HepG2 (cell line): ENCODE data around the gene ANKRD2. TPM values are rescaled to one million over a fixed set of nuclear protein-coding genes. Genes with fewer than 3 reads are reported as not detected.

ENCODE experiments used
- ATAC-seq: fragments of 200-7000 bp; cut with Tn5 transposase; 3 replicates; pipeline ENCODE4 v1.9.1; 2020; ENCODE audit warnings: mild to moderate bottlenecking, moderate library complexity
- BruUV-seq: library from RNA; stranded (reverse); fragments of 400-500 nt; replicated peaks from 2 replicates; lab custom pipeline; 2021; lab: Mats Ljungman, UMichigan
- CTCF ChIA-PET: fragments of 300-600 bp; formaldehyde crosslinking; extraction: SDS; loops from one replicate; lab custom pipeline; 2021; ENCODE audit warnings: low total read pairs, inconsistent platforms, low intra/inter-chr PET ratio; lab: Yijun Ruan, JAX
- POLR2A ChIA-PET: fragments of 350-600 bp; sonication (Branson Sonifier 250); formaldehyde crosslinking; loops from one replicate; lab custom pipeline; 2020; ENCODE audit warnings: antibody characterized with exemption, inconsistent platforms; lab: Yijun Ruan, JAX
- DNase-seq: peaks from one replicate; pipeline ENCODE4 v3.0.0-alpha.2; 2015; ENCODE audit warnings: low spot score
- FAIRE-seq: peaks from 3 replicates; lab custom pipeline; 2011; peaks lifted over from hg19 to GRCh38; lab: Jason Lieb, UNC
- H2AFZ ChIP-seq: one replicate; pipeline ENCODE4 v1.6.1; 2011; ENCODE audit warnings: low read length, inconsistent platforms
- H3K27ac ChIP-seq: fragments of 300-600 bp; 3 replicates; pipeline ENCODE4 v1.8.0; 2011; ENCODE audit warnings: mixed run types, mild to moderate bottlenecking, mixed read lengths, low read length, inconsistent platforms; ENCODE audit not compliant: insufficient read depth; ENCODE audit errors: extremely low read length
- H3K27me3 ChIP-seq, 2 experiments: fragments of 200-600 bp in 1 of 2; 2 replicates in 1 of 2; 3 replicates in 1 of 2; pipeline versions ENCODE4 v1.6.0 to v1.8.0; 2011; ENCODE audit warnings: low read length in 2 of 2, mild to moderate bottlenecking in 2 of 2, moderate library complexity in 2 of 2, inconsistent platforms in 1 of 2; ENCODE audit not compliant: insufficient read depth in 2 of 2, control insufficient read depth in 1 of 2
- H3K36me3 ChIP-seq, 2 experiments: fragments of 200-600 bp in 1 of 2; replicated peaks in 1 of 2; 2 replicates in 1 of 2; 3 replicates in 1 of 2; pipeline versions ENCODE4 v1.5.1 to v1.8.0; 2011; ENCODE audit warnings: low read length in 2 of 2, inconsistent platforms in 1 of 2; ENCODE audit not compliant: insufficient read depth in 2 of 2, control insufficient read depth in 1 of 2
- H3K4me1 ChIP-seq: 2 replicates; pipeline ENCODE4 v1.5.1; 2012; ENCODE audit warnings: low read length, inconsistent platforms; ENCODE audit not compliant: insufficient read depth
- H3K4me2 ChIP-seq: 2 replicates; pipeline ENCODE4 v1.6.0; 2011; ENCODE audit warnings: low read depth, low read length, inconsistent platforms
- H3K4me3 ChIP-seq, 3 experiments: fragments of 200-600 bp in 1 of 3; sonication (generic), shearing (Covaris generic) in 1 of 3; replicated peaks in 1 of 3; 2 replicates each; pipeline ENCODE4 v1.5.1; 2011 to 2016; ENCODE audit warnings: low read length in 3 of 3, inconsistent platforms in 2 of 3, low read depth in 2 of 3, mild to moderate bottlenecking in 2 of 3, control low read depth in 1 of 3, mixed read lengths in 1 of 3; ENCODE audit not compliant: insufficient read depth in 1 of 3
- H3K79me2 ChIP-seq: one replicate; pipeline ENCODE4 v1.6.1; 2011; ENCODE audit warnings: low read length, inconsistent platforms; ENCODE audit not compliant: insufficient read depth
- H3K9ac ChIP-seq: 2 replicates; pipeline ENCODE4 v1.6.0; 2011; ENCODE audit warnings: mild to moderate bottlenecking, low read depth, low read length, inconsistent platforms; ENCODE audit not compliant: insufficient read depth
- H3K9me3 ChIP-seq: 2 replicates; pipeline ENCODE4 v1.5.1; 2012; ENCODE audit warnings: mild to moderate bottlenecking, low read length
- H4K20me1 ChIP-seq: 2 replicates; pipeline ENCODE4 v1.6.0; 2011; ENCODE audit warnings: inconsistent platforms, mild to moderate bottlenecking, low read length, moderate library complexity; ENCODE audit not compliant: insufficient read depth
- CBX1 ChIP-seq: IDR thresholded peaks from one replicate; pipeline ENCODE4 v1.6.1; 2016; ENCODE audit warnings: antibody characterized with exemption, low read depth
- GATA4 ChIP-seq: sonication (generic); IDR thresholded peaks from 2 replicates; pipeline ENCODE4 v1.6.1; 2016; ENCODE audit warnings: antibody characterized with exemption, low read depth, borderline replicate concordance
- GLI4 ChIP-seq: sonication (generic); formaldehyde crosslinking; IDR thresholded peaks from 2 replicates; pipeline ENCODE4 v1.5.1; 2020; ENCODE audit warnings: missing genetic modification reagents, mild to moderate bottlenecking, moderate library complexity, borderline replicate concordance
- JARID2 ChIP-seq: sonication (generic); formaldehyde crosslinking; IDR thresholded peaks from 2 replicates; pipeline ENCODE4 v1.8.1; 2023; ENCODE audit warnings: missing genetic modification reagents, inconsistent platforms; ENCODE audit not compliant: insufficient replicate concordance
- MLXIP ChIP-seq: sonication (generic); formaldehyde crosslinking; IDR thresholded peaks from 2 replicates; pipeline ENCODE4 v1.9.0; 2021; ENCODE audit warnings: missing genetic modification reagents, borderline replicate concordance
- NFE2L1 ChIP-seq: sonication (generic); formaldehyde crosslinking; IDR thresholded peaks from 2 replicates; pipeline ENCODE4 v1.4.0; 2020; ENCODE audit warnings: missing genetic modification reagents, mild to moderate bottlenecking, borderline replicate concordance
- RBFOX2 ChIP-seq: fragments of 200-400 bp; formaldehyde crosslinking; IDR thresholded peaks from 2 replicates; pipeline ENCODE4 v1.6.1; 2017; ENCODE audit warnings: low read depth, mild to moderate bottlenecking, low read length
- THAP11 ChIP-seq: IDR thresholded peaks from 2 replicates; pipeline ENCODE4 v1.6.1; 2016; ENCODE audit warnings: missing biosample characterization, missing genetic modification reagents
- ZBTB8A ChIP-seq: sonication (generic); formaldehyde crosslinking; IDR thresholded peaks from 2 replicates; pipeline ENCODE4 v1.4.0; 2020; ENCODE audit warnings: mild to moderate bottlenecking, low read depth, missing genetic modification reagents, borderline replicate concordance
- ZEB1 ChIP-seq: IDR thresholded peaks from 2 replicates; pipeline ENCODE4 v1.6.1; 2012; ENCODE audit warnings: mild to moderate bottlenecking, low read depth, inconsistent platforms; ENCODE audit not compliant: insufficient replicate concordance
- ZFX ChIP-seq: sonication (generic); formaldehyde crosslinking; IDR thresholded peaks from 2 replicates; pipeline ENCODE4 v1.4.0; 2020; ENCODE audit warnings: mild to moderate bottlenecking, low read depth, missing genetic modification reagents, moderate library complexity
- ZNF280B ChIP-seq: sonication (generic); formaldehyde crosslinking; IDR thresholded peaks from 2 replicates; pipeline ENCODE4 v1.5.0; 2020; ENCODE audit warnings: missing genetic modification reagents, mild to moderate bottlenecking, borderline replicate concordance
- ZNF280D ChIP-seq: sonication (generic); formaldehyde crosslinking; IDR thresholded peaks from 2 replicates; pipeline ENCODE4 v1.5.1; 2020; ENCODE audit warnings: mild to moderate bottlenecking, missing genetic modification reagents
- ZNF337 ChIP-seq: sonication (generic); formaldehyde crosslinking; IDR thresholded peaks from 2 replicates; pipeline ENCODE4 v1.5.1; 2020; ENCODE audit warnings: missing genetic modification reagents, low read depth, mild to moderate bottlenecking, borderline replicate concordance
- ZNF557 ChIP-seq: sonication (generic); formaldehyde crosslinking; IDR thresholded peaks from 2 replicates; pipeline ENCODE4 v1.4.0; 2020; ENCODE audit warnings: missing genetic modification reagents
- ZNF879 ChIP-seq: sonication (generic); formaldehyde crosslinking; IDR thresholded peaks from 2 replicates; pipeline ENCODE4 v1.8.1; 2023; ENCODE audit warnings: missing genetic modification reagents
- WGBS: methylation state at CpG from one replicate; pipeline ENCODE4 v1.1.6; 2017; ENCODE audit warnings: low lambda C conversion rate; 5-methylcytosine and 5-hydroxymethylcytosine counted together
- in situ Hi-C: cut with HindIII; loops from 2 replicates; pipeline ENCODE4 v1.10.0; 2017; ENCODE audit warnings: low pct_unique_long_range_greater_than_20kb; ENCODE audit not compliant: extremely low pct_ligation_motif_present
- intact Hi-C: fragments of 100-400 bp; cut with micrococcal nuclease; formaldehyde crosslinking; loops from one replicate; pipeline ENCODE4 v1.10.0; 2022; ENCODE audit not compliant: unreplicated experiment
- polyA plus RNA-seq, 8 experiments: library from polyadenylated mRNA; depleted of rRNA in 3 of 8; stranded (reverse) in 7 of 8; unstranded in 1 of 8; fragments of >200 nt; fragmentation: Illumina TruSeq in 4 of 8; extraction: Trizol in 4 of 8; gene quantifications; 2 replicates each; pipeline versions ENCODE4 v1.2.1 to v1.2.3, GENCODE V29; 2011 to 2016; ENCODE audit warnings: low read depth in 4 of 8, missing spikeins in 1 of 8, mixed read lengths in 1 of 8; ENCODE audit not compliant: insufficient read depth in 1 of 8
- total RNA-seq, 5 experiments: library from RNA; depleted of rRNA; stranded (reverse); fragments of >200 nt; fragmentation: Illumina TruSeq; extraction: Trizol; gene quantifications; 2 replicates each; pipeline ENCODE4 v1.2.3, GENCODE V29; 2016; ENCODE audit warnings: low read depth in 1 of 5
- TF ChIP-seq, protein P1 (sequence below): IDR thresholded peaks from 2 replicates; pipeline ENCODE4 v1.6.1; 2016; ENCODE audit warnings: missing genetic modification reagents, missing compliant biosample characterization

The ANKRD2 gene
- total and polyA plus RNA-seq, 2 of the 13 experiments (the other 11 are each of a cell fraction or from before 2014, with no cell fraction given): not detected

- H3K4me2 ChIP-seq: no peak overlapping the region
- H3K9me3 ChIP-seq: no peaks in the 10 kb centered on the region
- H3K9ac ChIP-seq: no peak overlapping the region
- H3K4me3 ChIP-seq: no peak overlapping the region
- H3K79me2 ChIP-seq: no peaks in the 10 kb centered on the region
- CTCF ChIA-PET: no interaction called here
- FAIRE-seq (no peak), DNase-seq (no peak), ATAC-seq (no peak)
- no TSS peak for BruUV-seq
- no peak overlapping the region for H2AFZ ChIP-seq
- in situ Hi-C loops (no loop called here), intact Hi-C loops (no loop called here)
- H3K27ac ChIP-seq: no peak overlapping the region
- H3K4me1 ChIP-seq: no peaks in the 10 kb centered on the region
- WGBS: 100% methylated on average over 2 of the region's 2 CpGs
- peaks cover 3 to 8% of the 10 kb centered on the region in 2 experiments; a peak in 3 of 5 replicates for H3K36me3 ChIP-seq
- no peaks in the 10 kb centered on the region for H3K27me3 ChIP-seq
- POLR2A ChIA-PET: no interaction called here
- no peaks in the 10 kb centered on the region for H4K20me1 ChIP-seq
- TF ChIP-seq, protein P1, sequence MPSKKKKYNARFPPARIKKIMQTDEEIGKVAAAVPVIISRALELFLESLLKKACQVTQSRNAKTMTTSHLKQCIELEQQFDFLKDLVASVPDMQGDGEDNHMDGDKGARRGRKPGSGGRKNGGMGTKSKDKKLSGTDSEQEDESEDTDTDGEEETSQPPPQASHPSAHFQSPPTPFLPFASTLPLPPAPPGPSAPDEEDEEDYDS (CRISPR knock-in tag): no peak
- TF ChIP-seq ZNF879 (CRISPR knock-in tag) (no peak), MLXIP (CRISPR knock-in tag) (no peak), RBFOX2 (no peak), GLI4 (CRISPR knock-in tag) (no peak), NFE2L1 (CRISPR knock-in tag) (no peak), GATA4 (no peak), CBX1 (no peak), ZNF337 (CRISPR knock-in tag) (no peak), ZBTB8A (CRISPR knock-in tag) (no peak), ZNF557 (CRISPR knock-in tag) (no peak), ZEB1 (no peak), ZNF280D (CRISPR knock-in tag) (no peak), ZNF280B (CRISPR knock-in tag) (no peak), JARID2 (CRISPR knock-in tag) (no peak), THAP11 (CRISPR knock-in tag) (no peak), ZFX (CRISPR knock-in tag) (no peak)
These were observed 6.1 kb upstream of the ANKRD2 start for GRCh38 chr10:97566336-97566996.
